ENCODE data around the gene HTR4. TPM values are rescaled to one million over a fixed set of nuclear protein-coding genes. Genes with fewer than 3 reads are reported as not detected.
A peak's percentile ranks its signal among the peaks of the same experiment; 100 is the strongest.

HTR4 gene
- total and polyA plus RNA-seq, 2 donors (not counting 1 experiment from before 2014, with no cell fraction given), result not detected

DNA sequence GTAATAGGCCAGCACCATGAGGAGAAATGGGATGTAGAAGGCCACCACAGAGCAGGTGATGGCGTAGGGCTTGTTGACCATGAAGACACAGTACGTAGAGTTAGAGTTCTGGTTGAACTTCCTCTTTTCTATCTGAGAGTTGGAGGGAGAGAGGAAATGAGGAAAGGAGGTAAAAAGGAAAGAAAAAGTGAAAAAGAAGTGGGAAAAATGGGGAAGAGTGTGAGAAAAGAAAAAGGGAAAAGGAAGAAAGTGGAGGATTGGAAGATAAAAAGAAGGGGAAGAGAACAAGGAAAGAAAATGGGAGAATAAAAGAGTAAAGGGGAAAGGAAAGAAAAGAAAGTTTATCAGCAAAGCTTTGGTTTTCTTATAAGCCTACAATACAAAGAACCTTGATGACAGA is 144.4 kb downstream of the HTR4 start:
- H3K79me2 ChIP-seq (ENCODE audit: control insufficient read depth, insufficient read depth, low read length), result no peaks in the 10 kb centered on the region
- H3K9me3 ChIP-seq (ENCODE audit: control insufficient read depth, insufficient read depth, low read depth, low read length), result no peaks in the 10 kb centered on the region
- H3K4me3 ChIP-seq (replicated peaks in 1 of 4; ENCODE audit: control extremely low read depth in 1 of 4, insufficient read depth in 1 of 4, low read depth in 3 of 4, low read length in 4 of 4), result no peak overlapping the region
- H3K27me3 ChIP-seq (ENCODE audit: control insufficient read depth, insufficient read depth, low read length), result no peaks in the 10 kb centered on the region
- TF ChIP-seq EZH2 (IDR thresholded peaks at IDR 0.05; ENCODE audit: low read length, missing control alignments), result no peak
- TF ChIP-seq, protein P1, sequence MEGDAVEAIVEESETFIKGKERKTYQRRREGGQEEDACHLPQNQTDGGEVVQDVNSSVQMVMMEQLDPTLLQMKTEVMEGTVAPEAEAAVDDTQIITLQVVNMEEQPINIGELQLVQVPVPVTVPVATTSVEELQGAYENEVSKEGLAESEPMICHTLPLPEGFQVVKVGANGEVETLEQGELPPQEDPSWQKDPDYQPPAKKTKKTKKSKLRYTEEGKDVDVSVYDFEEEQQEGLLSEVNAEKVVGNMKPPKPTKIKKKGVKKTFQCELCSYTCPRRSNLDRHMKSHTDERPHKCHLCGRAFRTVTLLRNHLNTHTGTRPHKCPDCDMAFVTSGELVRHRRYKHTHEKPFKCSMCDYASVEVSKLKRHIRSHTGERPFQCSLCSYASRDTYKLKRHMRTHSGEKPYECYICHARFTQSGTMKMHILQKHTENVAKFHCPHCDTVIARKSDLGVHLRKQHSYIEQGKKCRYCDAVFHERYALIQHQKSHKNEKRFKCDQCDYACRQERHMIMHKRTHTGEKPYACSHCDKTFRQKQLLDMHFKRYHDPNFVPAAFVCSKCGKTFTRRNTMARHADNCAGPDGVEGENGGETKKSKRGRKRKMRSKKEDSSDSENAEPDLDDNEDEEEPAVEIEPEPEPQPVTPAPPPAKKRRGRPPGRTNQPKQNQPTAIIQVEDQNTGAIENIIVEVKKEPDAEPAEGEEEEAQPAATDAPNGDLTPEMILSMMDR (conservative IDR thresholded peaks at IDR 0.05 in 1 of 2, IDR thresholded peaks at IDR 0.05 in 1 of 2; ENCODE audit: low read depth in 1 of 2, low read length in 2 of 2), result no peak
- H3K27ac ChIP-seq (ENCODE audit: insufficient read depth, low read length), result no peak overlapping the region
- H4K20me1 ChIP-seq (ENCODE audit: control insufficient read depth, extremely low read depth, insufficient read depth, low read length), result no peaks in the 10 kb centered on the region
- no peaks in the 10 kb centered on the region for H3K4me1 ChIP-seq (ENCODE audit: control insufficient read depth, extremely low read depth, insufficient read depth, low read length)
- no peaks in the 10 kb centered on the region for H3K36me3 ChIP-seq (ENCODE audit: control insufficient read depth, insufficient read depth, low read length)
- no peak overlapping the region for H3K4me2 ChIP-seq (ENCODE audit: extremely low read depth, insufficient read depth, low read length)
- no peak overlapping the region for H2AFZ ChIP-seq (ENCODE audit: low read length)
- DNase-seq (ENCODE audit: low read depth in 2 of 2), result no peak
- no peak overlapping the region for H3K9ac ChIP-seq (ENCODE audit: insufficient read depth, low read length)

DNA sequence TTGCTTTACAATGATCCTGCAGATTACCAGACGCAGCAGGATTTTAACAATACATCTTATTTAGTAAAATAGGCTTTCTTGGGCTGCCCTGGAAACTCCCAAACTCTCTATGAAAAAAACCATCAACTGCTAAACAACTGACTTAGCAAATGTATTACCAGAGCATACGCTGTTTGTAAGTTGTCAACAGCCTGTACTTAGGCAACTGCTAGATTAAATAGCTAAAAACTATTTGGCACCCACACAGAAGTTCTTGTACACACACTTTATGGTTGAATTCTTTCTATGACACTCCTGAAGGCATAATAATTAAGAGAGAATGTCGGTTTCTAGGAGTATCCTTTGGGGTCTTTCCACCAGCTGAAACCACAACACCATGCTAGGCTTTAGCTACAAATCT is 146.7 kb downstream of the HTR4 start:
- no peak overlapping the region for H2AFZ ChIP-seq (ENCODE audit: low read length)
- no peaks in the 10 kb centered on the region for H3K36me3 ChIP-seq (ENCODE audit: control insufficient read depth, insufficient read depth, low read length)
- no peak overlapping the region for H3K27ac ChIP-seq (ENCODE audit: insufficient read depth, low read length)
- DNase-seq (ENCODE audit: low read depth in 2 of 2), result no peak
- no peaks in the 10 kb centered on the region for H3K4me1 ChIP-seq (ENCODE audit: control insufficient read depth, extremely low read depth, insufficient read depth, low read length)
- no peaks in the 10 kb centered on the region for H3K9me3 ChIP-seq (ENCODE audit: control insufficient read depth, insufficient read depth, low read depth, low read length)
- no peak for TF ChIP-seq EZH2 (IDR thresholded peaks at IDR 0.05; ENCODE audit: low read length, missing control alignments)
- TF ChIP-seq, protein P1 (conservative IDR thresholded peaks at IDR 0.05 in 1 of 2, IDR thresholded peaks at IDR 0.05 in 1 of 2; ENCODE audit: low read depth in 1 of 2, low read length in 2 of 2), result no peak
- no peaks in the 10 kb centered on the region for H4K20me1 ChIP-seq (ENCODE audit: control insufficient read depth, extremely low read depth, insufficient read depth, low read length)
- no peaks in the 10 kb centered on the region for H3K79me2 ChIP-seq (ENCODE audit: control insufficient read depth, insufficient read depth, low read length)
- no peaks in the 10 kb centered on the region for H3K27me3 ChIP-seq (ENCODE audit: control insufficient read depth, insufficient read depth, low read length)
- H3K4me2 ChIP-seq (ENCODE audit: extremely low read depth, insufficient read depth, low read length), result no peak overlapping the region
- no peak overlapping the region for H3K4me3 ChIP-seq (replicated peaks in 1 of 4; ENCODE audit: control extremely low read depth in 1 of 4, insufficient read depth in 1 of 4, low read depth in 3 of 4, low read length in 4 of 4)
- H3K9ac ChIP-seq (ENCODE audit: insufficient read depth, low read length), result no peak overlapping the region

- Histone ChIP-seq H3K27ac (ENCODE audit: insufficient read depth, low read length) (no peak overlapping the region), H3K4me2 (ENCODE audit: extremely low read depth, insufficient read depth, low read length) (no peak overlapping the region), H3K79me2 (ENCODE audit: control insufficient read depth, insufficient read depth, low read length) (no peaks in the 10 kb centered on the region), H3K9ac (ENCODE audit: insufficient read depth, low read length) (no peak overlapping the region), H2AFZ (ENCODE audit: low read length) (no peak overlapping the region), H3K36me3 (ENCODE audit: control insufficient read depth, insufficient read depth, low read length) (no peaks in the 10 kb centered on the region), H4K20me1 (ENCODE audit: control insufficient read depth, extremely low read depth, insufficient read depth, low read length) (no peaks in the 10 kb centered on the region), H3K4me1 (ENCODE audit: control insufficient read depth, extremely low read depth, insufficient read depth, low read length) (no peaks in the 10 kb centered on the region), H3K4me3 (replicated peaks in 1 of 4; ENCODE audit: control extremely low read depth in 1 of 4, insufficient read depth in 1 of 4, low read depth in 3 of 4, low read length in 4 of 4) (no peak overlapping the region), H3K9me3 (ENCODE audit: control insufficient read depth, insufficient read depth, low read depth, low read length) (no peaks in the 10 kb centered on the region), H3K27me3 (ENCODE audit: control insufficient read depth, insufficient read depth, low read length) (no peaks in the 10 kb centered on the region)
- TF ChIP-seq, protein P1 (conservative IDR thresholded peaks at IDR 0.05 in 1 of 2, IDR thresholded peaks at IDR 0.05 in 1 of 2; ENCODE audit: low read depth in 1 of 2, low read length in 2 of 2), result no peak
- no peak for TF ChIP-seq EZH2 (IDR thresholded peaks at IDR 0.05; ENCODE audit: low read length, missing control alignments)
- peak; percentile 15 to 29 for DNase-seq (ENCODE audit: low read depth in 2 of 2)
Observed at GRCh38 chr5:148499452-148499851, 154.9 kb downstream of the HTR4 start.
